ENCODE results near the gene SINHCAF. TPM values are rescaled to one million over a fixed set of nuclear protein-coding genes. Genes with fewer than 3 reads are reported as not detected.

Gene SINHCAF
- polyA plus RNA-seq, 3 donors = 222 to 262 (median 250) TPM

- DNase-seq = no peak
These were observed 88.8 kb downstream of the SINHCAF start for GRCh38 chr12:31236998-31237637.

GRCh38 chr12:31235868-31236395 is 90.0 kb downstream of the SINHCAF start:
- no peak for DNase-seq

- DNase-seq = peak; percentile 52
These were observed 90.7 kb downstream of the SINHCAF start for GRCh38 chr12:31234955-31235867.

- no peak for DNase-seq
These were observed 91.7 kb downstream of the SINHCAF start for GRCh38 chr12:31234053-31234840.

GRCh38 chr12:31233061-31233730 is 92.8 kb downstream of the SINHCAF start:
- no peak for DNase-seq

GRCh38 chr12:31232361-31232965 is 93.5 kb downstream of the SINHCAF start:
- no peak for DNase-seq

- no peak for DNase-seq
These were observed 94.2 kb downstream of the SINHCAF start for GRCh38 chr12:31231611-31232360.

Data from renal pelvis (tissue), 4 donors.